ENCODE measurements around the gene CARMIL1. TPM values are rescaled to one million over a fixed set of nuclear protein-coding genes. Genes with fewer than 3 reads are reported as not detected.

Gene CARMIL1
- total RNA-seq, 1 experiment from 2014 or later: 23.6 TPM

- no peaks in the 10 kb centered on the region for H3K27me3 ChIP-seq (ENCODE audit: insufficient read depth, low read length)
- H3K14ac ChIP-seq (ENCODE audit: insufficient read depth, low read length): no peak overlapping the region
- H3T11ph ChIP-seq (ENCODE audit: low read length): no peak overlapping the region
- no peak overlapping the region for H2AFZ ChIP-seq (ENCODE audit: low read length)
- peaks cover 8% of the 10 kb centered on the region for H3K4me1 ChIP-seq (ENCODE audit: insufficient read depth, low read length)
- peaks cover 3% of the 10 kb centered on the region for H3K79me1 ChIP-seq (ENCODE audit: insufficient read depth, low read depth, low read length, poor library complexity, severe bottlenecking)
- H3K79me2 ChIP-seq (ENCODE audit: insufficient read depth, low read length): peaks cover 10% of the 10 kb centered on the region; the same call in 1 of the 2 replicates
- H2BK20ac ChIP-seq (ENCODE audit: low read depth, low read length, poor library complexity, severe bottlenecking): no peak overlapping the region
- no peak overlapping the region for H3K4me2 ChIP-seq (ENCODE audit: insufficient read depth, insufficient read length, low read length)
- no peak for DNase-seq
- H3K23me2 ChIP-seq (ENCODE audit: insufficient read length, low read depth, low read length, poor library complexity, severe bottlenecking): no peaks in the 10 kb centered on the region
- no peak overlapping the region for H3K27ac Mint-ChIP-seq
- no peak overlapping the region for H2BK5ac ChIP-seq (ENCODE audit: insufficient read length, low read length)
- H2BK120ac ChIP-seq (ENCODE audit: low read depth, low read length, poor library complexity, severe bottlenecking): no peak overlapping the region
- H2BK12ac ChIP-seq (ENCODE audit: insufficient read length, low read depth, low read length): no peak overlapping the region
- no peaks in the 10 kb centered on the region for H4K20me1 ChIP-seq (ENCODE audit: control insufficient read depth, insufficient read depth, insufficient read length)
- H2AK5ac ChIP-seq (ENCODE audit: insufficient read length, low read length): no peak overlapping the region
- no peak overlapping the region for H3K4ac ChIP-seq (ENCODE audit: low read depth, low read length)
- no peak overlapping the region for H3K18ac ChIP-seq (ENCODE audit: insufficient read length, low read depth, low read length)
- no peaks in the 10 kb centered on the region for H3K27me3 Mint-ChIP-seq (ENCODE audit: low read depth)
- H2BK15ac ChIP-seq (ENCODE audit: low read depth, low read length): no peak overlapping the region
- no peaks in the 10 kb centered on the region for H3K9me3 Mint-ChIP-seq
- H3K4me3 Mint-ChIP-seq: no peak overlapping the region
- no peak overlapping the region for H3K23ac ChIP-seq (ENCODE audit: insufficient read length, low read depth, low read length)
- TF ChIP-seq, protein P1, sequence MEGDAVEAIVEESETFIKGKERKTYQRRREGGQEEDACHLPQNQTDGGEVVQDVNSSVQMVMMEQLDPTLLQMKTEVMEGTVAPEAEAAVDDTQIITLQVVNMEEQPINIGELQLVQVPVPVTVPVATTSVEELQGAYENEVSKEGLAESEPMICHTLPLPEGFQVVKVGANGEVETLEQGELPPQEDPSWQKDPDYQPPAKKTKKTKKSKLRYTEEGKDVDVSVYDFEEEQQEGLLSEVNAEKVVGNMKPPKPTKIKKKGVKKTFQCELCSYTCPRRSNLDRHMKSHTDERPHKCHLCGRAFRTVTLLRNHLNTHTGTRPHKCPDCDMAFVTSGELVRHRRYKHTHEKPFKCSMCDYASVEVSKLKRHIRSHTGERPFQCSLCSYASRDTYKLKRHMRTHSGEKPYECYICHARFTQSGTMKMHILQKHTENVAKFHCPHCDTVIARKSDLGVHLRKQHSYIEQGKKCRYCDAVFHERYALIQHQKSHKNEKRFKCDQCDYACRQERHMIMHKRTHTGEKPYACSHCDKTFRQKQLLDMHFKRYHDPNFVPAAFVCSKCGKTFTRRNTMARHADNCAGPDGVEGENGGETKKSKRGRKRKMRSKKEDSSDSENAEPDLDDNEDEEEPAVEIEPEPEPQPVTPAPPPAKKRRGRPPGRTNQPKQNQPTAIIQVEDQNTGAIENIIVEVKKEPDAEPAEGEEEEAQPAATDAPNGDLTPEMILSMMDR (conservative IDR thresholded peaks at IDR 0.05): no peak
- H4K5ac ChIP-seq (ENCODE audit: insufficient read length, low read depth, low read length): no peak overlapping the region
- peaks cover 36 to 37% of the 10 kb centered on the region in 2 experiments for H3K4me1 Mint-ChIP-seq
- no peaks in the 10 kb centered on the region for H3K36me3 Mint-ChIP-seq (ENCODE audit: insufficient read depth in 1 of 3, low read depth in 3 of 3)
- no peak overlapping the region for H3K56ac ChIP-seq (ENCODE audit: insufficient read length, low read depth, low read length)
- no peak overlapping the region for H3K9ac ChIP-seq (ENCODE audit: extremely low read depth, insufficient read length, low read length)
- no peak overlapping the region for H3K27ac ChIP-seq (ENCODE audit: insufficient read length, low read depth, low read length)
- H3K9me3 ChIP-seq (ENCODE audit: control insufficient read depth, low read depth, low read length): no peaks in the 10 kb centered on the region
- H4K8ac ChIP-seq (replicated peaks; ENCODE audit: insufficient read length, low read depth, low read length): no peak overlapping the region
- H4K91ac ChIP-seq (ENCODE audit: insufficient read length, low read depth, low read length): no peak overlapping the region
- WGBS (ENCODE audit: extremely low coverage, insufficient read length, low lambda C conversion rate): no CpG with 5 or more reads among the region's 2 CpGs
These were observed 48.3 kb downstream of the CARMIL1 start for GRCh38 chr6:25327432-25327831.

Data from H9 (cell line).